Suprapubic skin (tissue), 3 donors: ENCODE results near the gene RBM34.

Source experiments
- POLR2AphosphoS5 ChIP-seq, 3 donors: sonication (generic); formaldehyde crosslinking; IDR thresholded peaks; one replicate each; pipeline ENCODE4 v1.6.1; 2017; ENCODE audit warnings: antibody characterized with exemption in 3 of 3
- TF ChIP-seq, protein P1 (sequence below), 2 donors: fragments of 200-600 bp in 1 of 2; fragments of 450-650 bp in 1 of 2; sonication (generic) in 1 of 2; IDR thresholded peaks; one replicate each; pipeline ENCODE4 v1.5.1; 2016 to 2019; ENCODE audit warnings: antibody characterized with exemption in 2 of 2, mild to moderate bottlenecking in 1 of 2, moderate library complexity in 1 of 2

GRCh38 chr1:235156265-235156664 lies 4.8 kb downstream of the RBM34 start:
- TF ChIP-seq, protein P1, sequence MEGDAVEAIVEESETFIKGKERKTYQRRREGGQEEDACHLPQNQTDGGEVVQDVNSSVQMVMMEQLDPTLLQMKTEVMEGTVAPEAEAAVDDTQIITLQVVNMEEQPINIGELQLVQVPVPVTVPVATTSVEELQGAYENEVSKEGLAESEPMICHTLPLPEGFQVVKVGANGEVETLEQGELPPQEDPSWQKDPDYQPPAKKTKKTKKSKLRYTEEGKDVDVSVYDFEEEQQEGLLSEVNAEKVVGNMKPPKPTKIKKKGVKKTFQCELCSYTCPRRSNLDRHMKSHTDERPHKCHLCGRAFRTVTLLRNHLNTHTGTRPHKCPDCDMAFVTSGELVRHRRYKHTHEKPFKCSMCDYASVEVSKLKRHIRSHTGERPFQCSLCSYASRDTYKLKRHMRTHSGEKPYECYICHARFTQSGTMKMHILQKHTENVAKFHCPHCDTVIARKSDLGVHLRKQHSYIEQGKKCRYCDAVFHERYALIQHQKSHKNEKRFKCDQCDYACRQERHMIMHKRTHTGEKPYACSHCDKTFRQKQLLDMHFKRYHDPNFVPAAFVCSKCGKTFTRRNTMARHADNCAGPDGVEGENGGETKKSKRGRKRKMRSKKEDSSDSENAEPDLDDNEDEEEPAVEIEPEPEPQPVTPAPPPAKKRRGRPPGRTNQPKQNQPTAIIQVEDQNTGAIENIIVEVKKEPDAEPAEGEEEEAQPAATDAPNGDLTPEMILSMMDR (IDR thresholded peaks at IDR 0.05) = no peak
- no peak for TF ChIP-seq POLR2AphosphoS5 (IDR thresholded peaks at IDR 0.05)
